GM23338 (cell line): ENCODE data around the gene INO80. TPM values are rescaled to one million over a fixed set of nuclear protein-coding genes. Genes with fewer than 3 reads are reported as not detected.

Experiments
- ATAC-seq: fragments of 200-7000 bp; cut with Tn5 transposase; 3 replicates; pipeline ENCODE4 v1.9.1; 2020
- DNase-seq: peaks from one replicate; pipeline ENCODE4 v3.0.0-alpha.2; 2015; ENCODE audit warnings: low spot score
- H2AFZ ChIP-seq: fragments of 200-600 bp; sonication (generic); 2 replicates; pipeline ENCODE4 v1.8.0; 2016; ENCODE audit warnings: antibody characterized with exemption, mild to moderate bottlenecking, moderate library complexity
- H3F3A ChIP-seq: fragments of 200-600 bp; sonication (generic); replicated peaks from 2 replicates; pipeline ENCODE4 v1.8.0; 2017; ENCODE audit warnings: antibody characterized with exemption, mixed run types, low read depth
- H3K27ac ChIP-seq: fragments of 200-600 bp; sonication (generic); 2 replicates; pipeline ENCODE4 v1.6.1; 2016; ENCODE audit warnings: low read depth
- H3K27me3 ChIP-seq: fragments of 200-600 bp; sonication (generic); 2 replicates; pipeline ENCODE4 v1.8.0; 2016; ENCODE audit warnings: mild to moderate bottlenecking, mixed run types, moderate library complexity; ENCODE audit not compliant: insufficient read depth
- H3K36me3 ChIP-seq: fragments of 200-600 bp; sonication (generic); 2 replicates; pipeline ENCODE4 v1.8.0; 2016; ENCODE audit warnings: mild to moderate bottlenecking; ENCODE audit not compliant: insufficient read depth
- H3K4me1 ChIP-seq: fragments of 200-600 bp; sonication (generic); 2 replicates; pipeline ENCODE4 v1.8.0; 2016; ENCODE audit warnings: mild to moderate bottlenecking, moderate library complexity; ENCODE audit not compliant: insufficient read depth
- H3K4me2 ChIP-seq: fragments of 200-600 bp; sonication (generic); 2 replicates; pipeline ENCODE4 v1.7.1; 2017; ENCODE audit warnings: mixed run types
- H3K4me3 ChIP-seq: fragments of 200-600 bp; sonication (generic); 2 replicates; pipeline ENCODE4 v1.6.1; 2016; ENCODE audit warnings: mixed run types
- H3K79me2 ChIP-seq: fragments of 200-600 bp; sonication (generic); replicated peaks from 2 replicates; pipeline ENCODE4 v1.8.0; 2017; ENCODE audit warnings: mild to moderate bottlenecking; ENCODE audit not compliant: insufficient read depth
- H3K9me2 ChIP-seq: fragments of 200-600 bp; sonication (generic); 2 replicates; pipeline ENCODE4 v1.8.0; 2017; ENCODE audit not compliant: insufficient read depth
- H4K20me1 ChIP-seq: fragments of 200-600 bp; sonication (generic); replicated peaks from 2 replicates; pipeline ENCODE4 v1.8.0; 2017; ENCODE audit warnings: mild to moderate bottlenecking; ENCODE audit not compliant: insufficient read depth
- H3K27ac Mint-ChIP-seq: 2 replicates; pipeline ENCODE4 v1.8.0; 2020; ENCODE audit warnings: inconsistent platforms, mild to moderate bottlenecking, moderate library complexity, mixed read lengths
- H3K27me3 Mint-ChIP-seq: 3 replicates; pipeline ENCODE4 v1.8.0; 2022; ENCODE audit warnings: low read depth, mild to moderate bottlenecking, moderate library complexity, mixed read lengths, inconsistent platforms; ENCODE audit not compliant: insufficient read depth, poor library complexity
- H3K36me3 Mint-ChIP-seq: 3 replicates; pipeline ENCODE4 v1.8.0; 2021; ENCODE audit warnings: low read depth, mild to moderate bottlenecking, inconsistent platforms, moderate library complexity, mixed read lengths
- H3K4me1 Mint-ChIP-seq: 3 replicates; pipeline ENCODE4 v1.8.0; 2020; ENCODE audit warnings: mild to moderate bottlenecking, inconsistent platforms, mixed read lengths
- H3K4me3 Mint-ChIP-seq: 3 replicates; pipeline ENCODE4 v1.8.0; 2021; ENCODE audit warnings: moderate library complexity, mild to moderate bottlenecking, inconsistent platforms, mixed read lengths
- H3K9me3 Mint-ChIP-seq: 3 replicates; pipeline ENCODE4 v1.8.0; 2020; ENCODE audit warnings: moderate library complexity, mild to moderate bottlenecking, inconsistent platforms, mixed read lengths
- CREB1 ChIP-seq: fragments of 250-450 bp; sonication (Bioruptor Pico); IDR thresholded peaks from 2 replicates; pipeline ENCODE4 v1.5.0; 2020; ENCODE audit warnings: low read depth, mild to moderate bottlenecking, moderate library complexity
- CTCF ChIP-seq, 2 experiments: fragments of 200-600 bp in 1 of 2; sonication (generic) in 1 of 2; conservative IDR thresholded peaks; 2 replicates each; pipeline versions ENCODE4 v1.5.1 to v1.6.1; 2016 to 2017; ENCODE audit warnings: antibody characterized with exemption in 2 of 2, low read depth in 2 of 2, mild to moderate bottlenecking in 2 of 2, moderate library complexity in 1 of 2
- ETS1 ChIP-seq: IDR thresholded peaks from 2 replicates; pipeline ENCODE4 v1.6.1; 2016; ENCODE audit warnings: antibody characterized with exemption
- EZH2 ChIP-seq: fragments of 200-600 bp; sonication (generic); IDR thresholded peaks from one replicate; pipeline ENCODE4 v1.8.0; 2017; ENCODE audit warnings: antibody characterized with exemption, mild to moderate bottlenecking, low read depth; ENCODE audit not compliant: unreplicated experiment
- EZH2phosphoT487 ChIP-seq: fragments of 200-600 bp; sonication (generic); IDR thresholded peaks from one replicate; pipeline ENCODE4 v1.8.1; 2018; ENCODE audit warnings: antibody characterized with exemption; ENCODE audit not compliant: unreplicated experiment
- JUNB ChIP-seq: IDR thresholded peaks from one replicate; pipeline ENCODE4 v1.6.1; 2016; ENCODE audit warnings: antibody characterized with exemption; ENCODE audit not compliant: unreplicated experiment
- NANOG ChIP-seq: IDR thresholded peaks from 2 replicates; pipeline ENCODE4 v1.6.1; 2016; ENCODE audit warnings: antibody characterized with exemption, borderline replicate concordance
- STAT1 ChIP-seq: IDR thresholded peaks from one replicate; pipeline ENCODE4 v1.6.1; 2016; ENCODE audit warnings: antibody characterized with exemption; ENCODE audit not compliant: unreplicated experiment
- ZNF114 ChIP-seq: fragments of 250-450 bp; sonication (Bioruptor Pico); IDR thresholded peaks from 2 replicates; pipeline ENCODE4 v1.5.0; 2020; ENCODE audit warnings: mild to moderate bottlenecking, moderate library complexity
- ZNF331 ChIP-seq: fragments of 250-450 bp; sonication (Bioruptor Pico); IDR thresholded peaks from 2 replicates; pipeline ENCODE4 v1.5.0; 2020; ENCODE audit warnings: low read depth, mild to moderate bottlenecking, moderate library complexity
- polyA plus RNA-seq: library from polyadenylated mRNA; unstranded; fragments of >200 nt; fragmentation: Nextera tagmentation; extraction: Ambion mirVana; gene quantifications from 2 replicates; pipeline ENCODE4 v1.2.1, GENCODE V29; 2016
- total RNA-seq: library from RNA; depleted of rRNA; stranded (reverse); fragments of >200 nt; shearing (Covaris generic); gene quantifications from 2 replicates; pipeline ENCODE4 v1.2.3, GENCODE V29; 2014

The INO80 gene
- total and polyA plus RNA-seq, 2 experiments from 2014 or later = 6.5 to 24.9 TPM

- Histone ChIP-seq H3K9me2 (no peaks in the 10 kb centered on the region), H3K4me3 (no peak overlapping the region), H3F3A (no peaks in the 10 kb centered on the region), H3K27me3 (no peaks in the 10 kb centered on the region), H3K79me2 (no peaks in the 10 kb centered on the region), H3K4me1 (0 out of 2 replicates have a peak, but pooled peaks cover 3% of the 10 kb centered on the region), H4K20me1 (no peaks in the 10 kb centered on the region), H3K36me3 (peaks cover 5% of the 10 kb centered on the region; the same call in 1 of the 2 replicates), H2AFZ (no peak overlapping the region), H3K27ac (no peak overlapping the region), H3K4me2 (no peak overlapping the region)
- H3K9me3 Mint-ChIP-seq = no peaks in the 10 kb centered on the region
- H3K27ac Mint-ChIP-seq = no peak overlapping the region
- no peak overlapping the region for H3K4me3 Mint-ChIP-seq
- TF ChIP-seq JUNB = no peak
- peak in 1 of 2 experiments; percentile 26; a peak in 2 of 4 replicates for TF ChIP-seq CTCF (conservative IDR thresholded peaks at IDR 0.05; ENCODE audit: low read depth in 2 of 2)
- H3K4me1 Mint-ChIP-seq = peaks cover 10% of the 10 kb centered on the region
- ATAC-seq = 0 out of 3 replicates have a peak, but pooled peaks have one; percentile 20
- H3K36me3 Mint-ChIP-seq = peaks cover 23% of the 10 kb centered on the region
- peaks cover 6% of the 10 kb centered on the region for H3K27me3 Mint-ChIP-seq
- no peak for DNase-seq
These were observed 141.2 kb downstream of the INO80 start for GRCh38 chr15:40974879-40975278.

DNA sequence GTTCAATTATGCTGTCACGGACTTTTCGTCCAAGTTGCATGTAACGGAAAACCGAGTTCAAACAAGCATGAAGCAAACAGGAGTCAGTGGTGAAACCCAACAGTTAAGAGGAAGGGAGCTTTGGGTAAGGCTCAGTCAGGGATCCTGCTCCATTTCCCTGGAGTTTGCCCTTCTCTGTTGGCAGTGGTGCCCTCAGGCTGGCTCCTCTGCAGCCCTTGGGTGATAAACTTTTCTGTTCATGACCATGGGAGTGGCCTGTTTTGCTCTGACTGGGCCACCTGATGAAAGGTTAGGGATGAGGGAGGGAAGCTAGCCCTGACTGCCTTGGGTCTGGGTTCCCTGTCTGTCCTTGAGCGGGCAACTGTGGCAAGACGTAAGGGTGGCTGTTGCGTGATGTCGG lies 146.7 kb downstream of the INO80 start:
- Histone ChIP-seq H3K4me1 (0 out of 2 replicates have a peak, but pooled peaks cover 3% of the 10 kb centered on the region), H3K4me2 (no peak overlapping the region), H3K4me3 (no peak overlapping the region), H2AFZ (no peak overlapping the region), H3K79me2 (no peaks in the 10 kb centered on the region), H3K36me3 (no peaks in the 10 kb centered on the region), H3F3A (no peaks in the 10 kb centered on the region), H4K20me1 (no peaks in the 10 kb centered on the region; the same call in 1 of the 2 replicates), H3K9me2 (no peaks in the 10 kb centered on the region), H3K27ac (no peak overlapping the region), H3K27me3 (no peaks in the 10 kb centered on the region)
- H3K4me1 Mint-ChIP-seq = peaks cover 30% of the 10 kb centered on the region
- TF ChIP-seq ZNF331 (CRISPR knock-in tag) (no peak), ZNF114 (CRISPR knock-in tag) (no peak), STAT1 (no peak), EZH2phosphoT487 (no peak), EZH2 (no peak), NANOG (no peak), ETS1 (no peak), CREB1 (CRISPR knock-in tag) (no peak)
- H3K9me3 Mint-ChIP-seq = no peaks in the 10 kb centered on the region
- no peak overlapping the region for H3K4me3 Mint-ChIP-seq
- H3K36me3 Mint-ChIP-seq = no peaks in the 10 kb centered on the region
- DNase-seq (no peak), ATAC-seq (no peak)
- H3K27me3 Mint-ChIP-seq = peaks cover 6% of the 10 kb centered on the region
- no peak overlapping the region for H3K27ac Mint-ChIP-seq
